H9 (cell line): ENCODE measurements around the gene TP53BP2. TPM values are rescaled to one million over a fixed set of nuclear protein-coding genes. Genes with fewer than 3 reads are reported as not detected.

Experiments used
- DNase-seq: peaks from one replicate; pipeline ENCODE4 v3.0.0-alpha.2; 2017
- H2AFZ ChIP-seq: one replicate; pipeline ENCODE4 v1.6.1; 2013; ENCODE audit warnings: mild to moderate bottlenecking, low read length, control low read depth, moderate library complexity
- H2AK5ac ChIP-seq: 2 replicates; pipeline ENCODE4 v1.6.1; 2013; ENCODE audit warnings: low read length, control low read depth, mixed read lengths; ENCODE audit not compliant: insufficient read length
- H2BK120ac ChIP-seq: one replicate; pipeline ENCODE4 v1.6.1; 2013; ENCODE audit warnings: low read depth, mild to moderate bottlenecking, low read length, control low read depth, inconsistent platforms; ENCODE audit not compliant: poor library complexity, severe bottlenecking
- H2BK12ac ChIP-seq: 2 replicates; pipeline ENCODE4 v1.6.1; 2013; ENCODE audit warnings: low read length, control low read depth, mixed read lengths, low read depth; ENCODE audit not compliant: insufficient read length
- H2BK15ac ChIP-seq: 2 replicates; pipeline ENCODE4 v1.6.1; 2013; ENCODE audit warnings: low read depth, low read length, control low read depth
- H2BK20ac ChIP-seq: one replicate; pipeline ENCODE4 v1.6.1; 2013; ENCODE audit warnings: low read depth, mild to moderate bottlenecking, low read length, control low read depth, inconsistent platforms; ENCODE audit not compliant: poor library complexity, severe bottlenecking
- H2BK5ac ChIP-seq: 2 replicates; pipeline ENCODE4 v1.6.1; 2013; ENCODE audit warnings: low read length, control low read depth, mixed read lengths; ENCODE audit not compliant: insufficient read length
- H3K14ac ChIP-seq: 2 replicates; pipeline ENCODE4 v1.6.1; 2013; ENCODE audit warnings: low read length, control low read depth; ENCODE audit not compliant: insufficient read depth
- H3K18ac ChIP-seq: 2 replicates; pipeline ENCODE4 v1.6.1; 2013; ENCODE audit warnings: low read depth, mild to moderate bottlenecking, mixed read lengths, low read length, control low read depth; ENCODE audit not compliant: insufficient read length
- H3K23ac ChIP-seq: 2 replicates; pipeline ENCODE4 v1.6.1; 2013; ENCODE audit warnings: low read length, control low read depth, mixed read lengths, low read depth; ENCODE audit not compliant: insufficient read length
- H3K23me2 ChIP-seq: 2 replicates; pipeline ENCODE4 v1.6.1; 2013; ENCODE audit warnings: low read depth, mild to moderate bottlenecking, mixed read lengths, low read length, control low read depth; ENCODE audit not compliant: insufficient read length, poor library complexity, severe bottlenecking
- H3K27ac ChIP-seq: 2 replicates; pipeline ENCODE4 v1.5.1; 2013; ENCODE audit warnings: low read length, control low read depth, mixed read lengths, low read depth; ENCODE audit not compliant: insufficient read length
- H3K27me3 ChIP-seq: 2 replicates; pipeline ENCODE4 v1.6.1; 2013; ENCODE audit warnings: low read length, control low read depth, inconsistent platforms; ENCODE audit not compliant: insufficient read depth
- H3K4ac ChIP-seq: 2 replicates; pipeline ENCODE4 v1.6.1; 2013; ENCODE audit warnings: low read depth, mild to moderate bottlenecking, control low read depth, inconsistent platforms, low read length, moderate library complexity
- H3K4me1 ChIP-seq: 2 replicates; pipeline ENCODE4 v1.6.1; 2013; ENCODE audit warnings: low read length, control low read depth, inconsistent platforms; ENCODE audit not compliant: insufficient read depth
- H3K4me2 ChIP-seq: 2 replicates; pipeline ENCODE4 v1.6.1; 2013; ENCODE audit warnings: low read length, control low read depth, mixed read lengths; ENCODE audit not compliant: insufficient read length, insufficient read depth
- H3K56ac ChIP-seq: 2 replicates; pipeline ENCODE4 v1.6.1; 2013; ENCODE audit warnings: low read depth, mild to moderate bottlenecking, mixed read lengths, low read length, control low read depth; ENCODE audit not compliant: insufficient read length
- H3K79me1 ChIP-seq: 2 replicates; pipeline ENCODE4 v1.6.1; 2013; ENCODE audit warnings: low read depth, mild to moderate bottlenecking, moderate library complexity, low read length, control low read depth, inconsistent platforms; ENCODE audit not compliant: insufficient read depth, poor library complexity, severe bottlenecking
- H3K79me2 ChIP-seq: 2 replicates; pipeline ENCODE4 v1.6.1; 2013; ENCODE audit warnings: low read length, control low read depth, inconsistent platforms; ENCODE audit not compliant: insufficient read depth
- H3K9ac ChIP-seq: 2 replicates; pipeline ENCODE4 v1.6.1; 2013; ENCODE audit warnings: low read length, control low read depth, mixed read lengths; ENCODE audit not compliant: insufficient read length; ENCODE audit errors: extremely low read depth
- H3K9me3 ChIP-seq: one replicate; pipeline ENCODE4 v1.6.1; 2013; ENCODE audit warnings: low read depth, low read length, inconsistent platforms; ENCODE audit not compliant: control insufficient read depth
- H3T11ph ChIP-seq: one replicate; pipeline ENCODE4 v1.6.1; 2013; ENCODE audit warnings: mild to moderate bottlenecking, low read length, control low read depth, inconsistent platforms
- H4K20me1 ChIP-seq: one replicate; pipeline ENCODE4 v1.6.1; 2013; ENCODE audit not compliant: control insufficient read depth, insufficient read length, insufficient read depth
- H4K5ac ChIP-seq: 2 replicates; pipeline ENCODE4 v1.6.1; 2013; ENCODE audit warnings: low read depth, mild to moderate bottlenecking, mixed read lengths, low read length, control low read depth; ENCODE audit not compliant: insufficient read length
- H4K8ac ChIP-seq: replicated peaks from 2 replicates; pipeline ENCODE4 v1.6.1; 2013; ENCODE audit warnings: low read length, control low read depth, mixed read lengths, low read depth; ENCODE audit not compliant: insufficient read length
- H4K91ac ChIP-seq: 2 replicates; pipeline ENCODE4 v1.6.1; 2013; ENCODE audit warnings: low read depth, mild to moderate bottlenecking, moderate library complexity, mixed read lengths, low read length, control low read depth; ENCODE audit not compliant: insufficient read length
- H3K27ac Mint-ChIP-seq, 3 experiments: 2 replicates in 2 of 3; 3 replicates in 1 of 3; pipeline ENCODE4 v1.8.0; 2020 to 2021; ENCODE audit warnings: mixed read lengths in 3 of 3, mild to moderate bottlenecking in 1 of 3, moderate library complexity in 1 of 3
- H3K27me3 Mint-ChIP-seq: 2 replicates; pipeline ENCODE4 v1.8.0; 2021; ENCODE audit warnings: low read depth, mild to moderate bottlenecking, moderate library complexity, mixed read lengths
- H3K36me3 Mint-ChIP-seq, 3 experiments: 2 replicates in 2 of 3; 3 replicates in 1 of 3; pipeline ENCODE4 v1.8.0; 2020 to 2021; ENCODE audit warnings: low read depth in 3 of 3, mixed read lengths in 3 of 3; ENCODE audit not compliant: insufficient read depth in 1 of 3
- H3K4me1 Mint-ChIP-seq, 2 experiments: 2 replicates each; pipeline ENCODE4 v1.8.0; 2020; ENCODE audit warnings: mixed read lengths in 2 of 2
- H3K4me3 Mint-ChIP-seq, 2 experiments: 2 replicates in 1 of 2; 3 replicates in 1 of 2; pipeline ENCODE4 v1.8.0; 2020 to 2021; ENCODE audit warnings: mild to moderate bottlenecking in 2 of 2, mixed read lengths in 2 of 2, moderate library complexity in 1 of 2
- H3K9me3 Mint-ChIP-seq, 2 experiments: 2 replicates in 1 of 2; 3 replicates in 1 of 2; pipeline ENCODE4 v1.8.0; 2020; ENCODE audit warnings: mild to moderate bottlenecking in 2 of 2, mixed read lengths in 2 of 2, moderate library complexity in 1 of 2
- WGBS: extraction: QIAGEN DNeasy Blood & Tissue Kit; methylation state at CpG from one replicate; pipeline ENCODE4 v1.1.7; 2013; ENCODE audit warnings: missing lambda C conversion rate, low lambda C conversion rate, mixed read lengths; ENCODE audit not compliant: insufficient read length; ENCODE audit errors: extremely low coverage; 5-methylcytosine and 5-hydroxymethylcytosine counted together
- total RNA-seq: library from RNA; stranded (reverse); gene quantifications from 2 replicates; pipeline ENCODE4 v1.2.1, GENCODE V29; 2021
- TF ChIP-seq, protein P1 (sequence below): fragments of 200-600 bp; sonication (generic); conservative IDR thresholded peaks from 3 replicates; pipeline ENCODE4 v1.8.0; 2021; ENCODE audit warnings: antibody characterized with exemption, mild to moderate bottlenecking

The TP53BP2 gene
- total RNA-seq, 1 experiment from 2014 or later, result 49.7 TPM

DNA sequence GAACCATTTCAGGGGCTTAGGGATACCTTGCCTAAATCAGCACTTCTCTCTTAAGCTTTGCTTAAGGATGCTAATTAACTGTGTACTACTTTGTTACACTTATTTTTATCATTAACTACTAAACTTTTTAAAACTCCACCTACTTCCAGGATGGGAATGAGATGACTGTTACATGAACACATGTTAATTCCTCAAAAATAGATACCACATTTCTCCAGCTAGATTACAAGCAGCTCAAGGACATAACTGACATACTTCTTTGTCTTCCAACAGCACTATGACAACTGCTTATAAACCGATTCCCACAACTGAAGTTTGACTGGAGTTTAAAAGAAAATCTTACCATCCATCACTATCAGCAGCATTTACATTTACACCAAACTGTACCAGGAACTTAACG is 53.7 kb downstream of the TP53BP2 start:
- Histone ChIP-seq H3K4me1 (no peaks in the 10 kb centered on the region), H2AK5ac (no peak overlapping the region), H3K27ac (no peak overlapping the region), H3K18ac (no peak overlapping the region), H3K23ac (no peak overlapping the region), H2BK12ac (no peak overlapping the region), H3K79me2 (no peaks in the 10 kb centered on the region), H2BK5ac (no peak overlapping the region), H3K4ac (no peak overlapping the region), H4K5ac (no peak overlapping the region), H3K9me3 (no peaks in the 10 kb centered on the region), H2AFZ (no peak overlapping the region), H3K27me3 (no peaks in the 10 kb centered on the region), H4K91ac (no peak overlapping the region), H3K56ac (no peak overlapping the region), H3K14ac (no peak overlapping the region), H2BK20ac (no peak overlapping the region), H3K79me1 (no peaks in the 10 kb centered on the region), H3K9ac (no peak overlapping the region), H2BK120ac (no peak overlapping the region), H4K20me1 (no peaks in the 10 kb centered on the region), H2BK15ac (no peak overlapping the region), H3K23me2 (no peaks in the 10 kb centered on the region), H4K8ac (no peak overlapping the region), H3T11ph (no peak overlapping the region), H3K4me2 (no peak overlapping the region)
- TF ChIP-seq, protein P1, sequence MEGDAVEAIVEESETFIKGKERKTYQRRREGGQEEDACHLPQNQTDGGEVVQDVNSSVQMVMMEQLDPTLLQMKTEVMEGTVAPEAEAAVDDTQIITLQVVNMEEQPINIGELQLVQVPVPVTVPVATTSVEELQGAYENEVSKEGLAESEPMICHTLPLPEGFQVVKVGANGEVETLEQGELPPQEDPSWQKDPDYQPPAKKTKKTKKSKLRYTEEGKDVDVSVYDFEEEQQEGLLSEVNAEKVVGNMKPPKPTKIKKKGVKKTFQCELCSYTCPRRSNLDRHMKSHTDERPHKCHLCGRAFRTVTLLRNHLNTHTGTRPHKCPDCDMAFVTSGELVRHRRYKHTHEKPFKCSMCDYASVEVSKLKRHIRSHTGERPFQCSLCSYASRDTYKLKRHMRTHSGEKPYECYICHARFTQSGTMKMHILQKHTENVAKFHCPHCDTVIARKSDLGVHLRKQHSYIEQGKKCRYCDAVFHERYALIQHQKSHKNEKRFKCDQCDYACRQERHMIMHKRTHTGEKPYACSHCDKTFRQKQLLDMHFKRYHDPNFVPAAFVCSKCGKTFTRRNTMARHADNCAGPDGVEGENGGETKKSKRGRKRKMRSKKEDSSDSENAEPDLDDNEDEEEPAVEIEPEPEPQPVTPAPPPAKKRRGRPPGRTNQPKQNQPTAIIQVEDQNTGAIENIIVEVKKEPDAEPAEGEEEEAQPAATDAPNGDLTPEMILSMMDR, result no peak
- Mint-ChIP-seq H3K4me3 (no peak overlapping the region), H3K9me3 (no peaks in the 10 kb centered on the region), H3K4me1 (no peaks in the 10 kb centered on the region), H3K36me3 (peaks cover 9 to 67% (median 66%) of the 10 kb centered on the region in 3 experiments; a peak in 5 of 7 replicates), H3K27me3 (no peaks in the 10 kb centered on the region), H3K27ac (no peak overlapping the region)
- WGBS, result no CpG with 5 or more reads among the region's 2 CpGs
- no peak for DNase-seq
